Neural cell (in vitro differentiated cells): ENCODE results near the gene PRM2.

Experiments
- CTCF ChIP-seq: fragments of 450-650 bp; IDR thresholded peaks from 2 replicates; pipeline ENCODE4 v1.5.1; 2014; ENCODE audit warnings: antibody characterized with exemption, mild to moderate bottlenecking, moderate library complexity; ENCODE audit not compliant: poor library complexity, severe bottlenecking
- EP300 ChIP-seq: fragments of 450-650 bp; conservative IDR thresholded peaks from 2 replicates; pipeline ENCODE4 v1.6.1; 2014; ENCODE audit warnings: antibody characterized with exemption, mild to moderate bottlenecking, moderate library complexity; ENCODE audit not compliant: poor library complexity, severe bottlenecking
- EZH2 ChIP-seq: fragments of 200-600, 300-800 bp; shearing (Covaris generic), sonication (generic); IDR thresholded peaks from 2 replicates; pipeline ENCODE4 v1.6.1; 2014; ENCODE audit warnings: antibody characterized with exemption, low read length, borderline replicate concordance, mild to moderate bottlenecking; ENCODE audit not compliant: insufficient read depth, poor library complexity, severe bottlenecking
- POLR2AphosphoS5 ChIP-seq: IDR thresholded peaks from 2 replicates; pipeline ENCODE4 v1.6.1; 2012
- RAD21 ChIP-seq: fragments of 450-650 bp; conservative IDR thresholded peaks from 2 replicates; pipeline ENCODE4 v1.6.1; 2014; ENCODE audit warnings: antibody characterized with exemption, mild to moderate bottlenecking, moderate library complexity
- REST ChIP-seq: IDR thresholded peaks from 2 replicates; pipeline ENCODE4 v1.6.1; 2012; ENCODE audit warnings: borderline replicate concordance
- SMC3 ChIP-seq: fragments of 450-650 bp; conservative IDR thresholded peaks from 2 replicates; pipeline ENCODE4 v1.6.1; 2014; ENCODE audit warnings: antibody characterized with exemption, mild to moderate bottlenecking, moderate library complexity; ENCODE audit not compliant: poor library complexity
- TAF1 ChIP-seq: IDR thresholded peaks from 2 replicates; pipeline ENCODE4 v1.6.1; 2012; ENCODE audit warnings: low read depth

GRCh38 chr16:11258553-11259492 is 17.5 kb downstream of the PRM2 start:
- TF ChIP-seq CTCF (no peak), EZH2 (no peak), EP300 (no peak), REST (no peak), TAF1 (no peak), POLR2AphosphoS5 (no peak), RAD21 (no peak), SMC3 (no peak)
